Endodermal cell (in vitro differentiated cells): Measurements from ENCODE around the gene KIF21B. TPM values are rescaled to one million over a fixed set of nuclear protein-coding genes. Genes with fewer than 3 reads are reported as not detected.

Experiments used
- DNase-seq: peaks from one replicate; pipeline ENCODE4 v3.0.0-alpha.2; 2017
- H3K27ac ChIP-seq: 2 replicates; pipeline ENCODE4 v1.5.1; 2013; ENCODE audit warnings: mild to moderate bottlenecking, low read depth, low read length, moderate library complexity
- H3K27me3 ChIP-seq: 2 replicates; pipeline ENCODE4 v1.6.1; 2013; ENCODE audit warnings: mild to moderate bottlenecking, low read length, moderate library complexity; ENCODE audit not compliant: insufficient read depth, control insufficient read depth, poor library complexity, severe bottlenecking
- H3K36me3 ChIP-seq: 2 replicates; pipeline ENCODE4 v1.7.0; 2013; ENCODE audit warnings: mild to moderate bottlenecking, low read length, moderate library complexity; ENCODE audit not compliant: control insufficient read depth, insufficient read depth
- H3K4me1 ChIP-seq: one replicate; pipeline ENCODE4 v1.7.0; 2013; ENCODE audit warnings: low read length; ENCODE audit not compliant: control insufficient read depth, insufficient read depth
- H3K4me3 ChIP-seq: 2 replicates; pipeline ENCODE4 v1.5.1; 2013; ENCODE audit warnings: mild to moderate bottlenecking, low read length, moderate library complexity
- H3K9ac ChIP-seq: 2 replicates; pipeline ENCODE4 v1.6.1; 2013; ENCODE audit warnings: mild to moderate bottlenecking, low read length, moderate library complexity; ENCODE audit not compliant: poor library complexity, severe bottlenecking; ENCODE audit errors: extremely low read depth
- H3K9me3 ChIP-seq: 2 replicates; pipeline ENCODE4 v1.6.1; 2013; ENCODE audit warnings: mild to moderate bottlenecking, low read length, moderate library complexity; ENCODE audit not compliant: control insufficient read depth
- H3K27ac Mint-ChIP-seq: 2 replicates; pipeline ENCODE4 v1.8.0; 2020; ENCODE audit warnings: mixed read lengths
- H3K27me3 Mint-ChIP-seq: 2 replicates; pipeline ENCODE4 v1.8.0; 2021; ENCODE audit warnings: mild to moderate bottlenecking, mixed read lengths; ENCODE audit not compliant: insufficient read depth
- H3K36me3 Mint-ChIP-seq: 2 replicates; pipeline ENCODE4 v1.8.0; 2020; ENCODE audit warnings: low read depth, mixed read lengths
- H3K4me1 Mint-ChIP-seq: 2 replicates; pipeline ENCODE4 v1.8.0; 2020; ENCODE audit warnings: mixed read lengths
- H3K4me3 Mint-ChIP-seq: 2 replicates; pipeline ENCODE4 v1.8.0; 2020; ENCODE audit warnings: mild to moderate bottlenecking, moderate library complexity, mixed read lengths
- H3K9me3 Mint-ChIP-seq: 2 replicates; pipeline ENCODE4 v1.8.0; 2020; ENCODE audit warnings: mild to moderate bottlenecking, mixed read lengths
- WGBS, 2 experiments: methylation state at CpG; one replicate each; pipeline versions ENCODE4 v1.1.5 to v1.1.7; 2013; ENCODE audit warnings: missing lambda C conversion rate in 2 of 2, mixed read lengths in 1 of 2; ENCODE audit not compliant: insufficient coverage in 1 of 2, insufficient read length in 1 of 2; 5-methylcytosine and 5-hydroxymethylcytosine counted together
- total RNA-seq, 2 donors: library from RNA; stranded (reverse); fragmentation: NEBNext Ultra II Directional in 1 of 2; extraction: Animal tissue kit (Norgen Biotek cat#: 25700) in 1 of 2; gene quantifications; 2 replicates in 1 of 2; 3 replicates in 1 of 2; pipeline ENCODE4 v1.2.1, GENCODE V29; 2021
- TF ChIP-seq, protein P1 (sequence below): fragments of 200-600 bp; sonication (generic); conservative IDR thresholded peaks from 2 replicates; pipeline ENCODE4 v1.5.0; 2021; ENCODE audit warnings: antibody characterized with exemption, mild to moderate bottlenecking

The KIF21B gene
- total RNA-seq, 2 donors from 2014 or later: 8.8 to 14.7 TPM

- 90 to 93% methylated on average over 13 to 22 of the region's 22 CpGs for WGBS, 2 experiments
- DNase-seq: no peak
- H3K9me3 ChIP-seq: no peaks in the 10 kb centered on the region
- H3K27ac ChIP-seq: no peak overlapping the region
- no peaks in the 10 kb centered on the region for H3K36me3 Mint-ChIP-seq
- H3K27ac Mint-ChIP-seq: no peak overlapping the region
- H3K4me1 Mint-ChIP-seq: peaks cover 4% of the 10 kb centered on the region
- TF ChIP-seq, protein P1, sequence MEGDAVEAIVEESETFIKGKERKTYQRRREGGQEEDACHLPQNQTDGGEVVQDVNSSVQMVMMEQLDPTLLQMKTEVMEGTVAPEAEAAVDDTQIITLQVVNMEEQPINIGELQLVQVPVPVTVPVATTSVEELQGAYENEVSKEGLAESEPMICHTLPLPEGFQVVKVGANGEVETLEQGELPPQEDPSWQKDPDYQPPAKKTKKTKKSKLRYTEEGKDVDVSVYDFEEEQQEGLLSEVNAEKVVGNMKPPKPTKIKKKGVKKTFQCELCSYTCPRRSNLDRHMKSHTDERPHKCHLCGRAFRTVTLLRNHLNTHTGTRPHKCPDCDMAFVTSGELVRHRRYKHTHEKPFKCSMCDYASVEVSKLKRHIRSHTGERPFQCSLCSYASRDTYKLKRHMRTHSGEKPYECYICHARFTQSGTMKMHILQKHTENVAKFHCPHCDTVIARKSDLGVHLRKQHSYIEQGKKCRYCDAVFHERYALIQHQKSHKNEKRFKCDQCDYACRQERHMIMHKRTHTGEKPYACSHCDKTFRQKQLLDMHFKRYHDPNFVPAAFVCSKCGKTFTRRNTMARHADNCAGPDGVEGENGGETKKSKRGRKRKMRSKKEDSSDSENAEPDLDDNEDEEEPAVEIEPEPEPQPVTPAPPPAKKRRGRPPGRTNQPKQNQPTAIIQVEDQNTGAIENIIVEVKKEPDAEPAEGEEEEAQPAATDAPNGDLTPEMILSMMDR: no peak
- H3K4me1 ChIP-seq: no peaks in the 10 kb centered on the region
- no peak overlapping the region for H3K4me3 ChIP-seq
- no peaks in the 10 kb centered on the region for H3K27me3 Mint-ChIP-seq
- no peak overlapping the region for H3K4me3 Mint-ChIP-seq
- H3K9ac ChIP-seq: no peak overlapping the region
- H3K9me3 Mint-ChIP-seq: no peaks in the 10 kb centered on the region
- H3K36me3 ChIP-seq: no peaks in the 10 kb centered on the region
- H3K27me3 ChIP-seq: no peaks in the 10 kb centered on the region
Observed at GRCh38 chr1:201008666-201009360, 14.7 kb downstream of the KIF21B start.

- no peaks in the 10 kb centered on the region for H3K4me1 ChIP-seq
- H3K9me3 Mint-ChIP-seq: no peaks in the 10 kb centered on the region
- no peaks in the 10 kb centered on the region for H3K36me3 Mint-ChIP-seq
- no peak overlapping the region for H3K27ac Mint-ChIP-seq
- no peak for DNase-seq
- no peak overlapping the region for H3K27ac ChIP-seq
- TF ChIP-seq, protein P1: no peak
- 97% methylated on average over 5 of the region's 5 CpGs; no CpG with 5 or more reads in 1 of the 2 experiments for WGBS, 2 experiments
- H3K27me3 ChIP-seq: no peaks in the 10 kb centered on the region
- H3K36me3 ChIP-seq: no peaks in the 10 kb centered on the region
- H3K4me1 Mint-ChIP-seq: peaks cover 4% of the 10 kb centered on the region
- H3K27me3 Mint-ChIP-seq: no peaks in the 10 kb centered on the region
- no peak overlapping the region for H3K9ac ChIP-seq
- H3K4me3 Mint-ChIP-seq: no peak overlapping the region
- H3K9me3 ChIP-seq: no peaks in the 10 kb centered on the region
- H3K4me3 ChIP-seq: no peak overlapping the region
Observed at GRCh38 chr1:201007481-201007880, 16.0 kb downstream of the KIF21B start.

GRCh38 chr1:201006450-201006849, 17.1 kb downstream of the KIF21B start:
- no peak overlapping the region for H3K4me3 Mint-ChIP-seq
- Histone ChIP-seq H3K9ac (no peak overlapping the region), H3K36me3 (no peaks in the 10 kb centered on the region), H3K9me3 (no peaks in the 10 kb centered on the region), H3K27me3 (no peaks in the 10 kb centered on the region), H3K4me1 (no peaks in the 10 kb centered on the region), H3K4me3 (no peak overlapping the region), H3K27ac (peak overlapping the region; percentile 30)
- H3K36me3 Mint-ChIP-seq: no peaks in the 10 kb centered on the region
- 63% methylated on average over 2 of the region's 2 CpGs; no CpG with 5 or more reads in 1 of the 2 experiments for WGBS, 2 experiments
- H3K27ac Mint-ChIP-seq: no peak overlapping the region
- no peaks in the 10 kb centered on the region for H3K9me3 Mint-ChIP-seq
- H3K27me3 Mint-ChIP-seq: no peaks in the 10 kb centered on the region
- TF ChIP-seq, protein P1: no peak
- no peak for DNase-seq
- peaks cover 4% of the 10 kb centered on the region for H3K4me1 Mint-ChIP-seq
